Stomach (tissue), 4 donors: Measurements from ENCODE around the gene SCAF1.

Experiments
- CTCF ChIP-seq, 7 experiments: fragments of 450-650 bp in 4 of 7; fragments of 200-600 bp in 3 of 7; sonication (generic) in 3 of 7; IDR thresholded peaks; one replicate each; pipeline ENCODE4 v1.5.1; 2016 to 2019; ENCODE audit warnings: antibody characterized with exemption in 7 of 7, control low read depth in 2 of 7, mild to moderate bottlenecking in 1 of 7
- EP300 ChIP-seq: sonication (generic); formaldehyde crosslinking; IDR thresholded peaks from one replicate; pipeline ENCODE4 v1.6.1; 2017; ENCODE audit warnings: antibody characterized with exemption
- POLR2A ChIP-seq, 4 donors: fragments of 450-650 bp; IDR thresholded peaks; one replicate each; pipeline ENCODE4 v1.6.1; 2016; ENCODE audit warnings: antibody characterized with exemption in 4 of 4, control low read depth in 2 of 4, mild to moderate bottlenecking in 1 of 4, moderate library complexity in 1 of 4

- TF ChIP-seq CTCF (IDR thresholded peaks at IDR 0.05) (no peak), EP300 (no peak), POLR2A (IDR thresholded peaks at IDR 0.05) (no peak)
Measured at GRCh38 chr19:49690656-49691242, 48.7 kb downstream of the SCAF1 start, which contains the start of gene CPT1C.
